Activated CD4-positive, alpha-beta T cell treated with anti-CD3 and anti-CD28 coated beads, Interleukin-2, Interleukin-6, amounts not matched to agents 100 ng/mL and 50 ng/mL, durations not matched to agents 16 hours and 8 hours (primary cell): ENCODE results near the gene VPS52.
"Not testable (repeated sequence)": the region's sequence is repeated elsewhere in the genome, so short reads cannot be mapped to it uniquely, and the experiment has no call there.

Source experiments
- DNase-seq: peaks from one replicate; pipeline ENCODE4 v3.0.0-alpha.2; 2020

The VPS52 gene

DNA sequence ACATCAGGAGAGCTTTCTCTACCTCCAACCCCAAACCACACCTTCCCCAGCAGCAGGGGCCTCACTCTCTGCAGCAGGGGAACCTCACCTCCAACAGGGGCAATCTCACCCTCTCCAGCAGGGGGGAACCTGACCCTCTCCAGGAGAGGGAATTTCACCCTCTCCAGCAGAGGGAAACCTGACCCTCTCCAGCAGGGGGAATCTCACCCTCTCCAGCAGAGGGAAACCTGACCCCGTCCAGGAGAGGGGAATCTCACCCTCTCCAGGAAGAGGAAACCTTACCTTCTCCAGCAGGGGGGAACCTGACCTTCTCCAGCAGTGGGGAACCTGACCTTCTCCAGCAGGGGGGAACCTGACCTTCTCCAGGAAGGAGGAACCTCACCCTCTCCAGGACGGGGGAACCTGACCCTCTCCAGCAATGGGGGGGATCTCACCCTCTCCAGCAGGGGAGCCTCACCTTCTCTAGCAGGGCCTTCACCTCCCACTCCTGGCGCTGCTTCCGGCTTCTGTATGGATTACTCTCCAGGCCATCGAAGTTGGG lies 8.4 kb upstream of the VPS52 start:
- no peak for DNase-seq

DNA sequence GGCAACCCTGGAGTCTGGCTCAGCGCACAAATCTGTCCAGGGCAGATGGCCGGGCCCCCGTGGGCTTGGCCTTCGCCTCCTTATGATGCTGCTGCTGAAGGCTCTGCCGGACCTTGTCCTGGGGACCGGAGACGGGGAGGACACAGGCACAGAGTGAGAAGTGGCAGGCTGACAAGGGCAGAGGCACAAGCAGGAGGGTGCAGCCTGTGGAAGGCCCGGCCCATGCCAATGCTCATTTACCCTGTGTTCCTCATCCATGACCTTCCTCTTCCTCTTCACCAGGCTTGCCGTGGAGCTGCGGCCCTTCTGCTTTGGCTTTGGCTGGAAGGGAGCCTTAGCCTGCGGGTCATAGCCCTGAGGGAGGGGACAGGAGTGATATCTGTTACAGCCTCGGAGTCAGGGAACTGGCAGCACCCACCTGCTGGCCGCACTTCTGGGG lies 7.6 kb upstream of the VPS52 start:
- no peak for DNase-seq

DNA sequence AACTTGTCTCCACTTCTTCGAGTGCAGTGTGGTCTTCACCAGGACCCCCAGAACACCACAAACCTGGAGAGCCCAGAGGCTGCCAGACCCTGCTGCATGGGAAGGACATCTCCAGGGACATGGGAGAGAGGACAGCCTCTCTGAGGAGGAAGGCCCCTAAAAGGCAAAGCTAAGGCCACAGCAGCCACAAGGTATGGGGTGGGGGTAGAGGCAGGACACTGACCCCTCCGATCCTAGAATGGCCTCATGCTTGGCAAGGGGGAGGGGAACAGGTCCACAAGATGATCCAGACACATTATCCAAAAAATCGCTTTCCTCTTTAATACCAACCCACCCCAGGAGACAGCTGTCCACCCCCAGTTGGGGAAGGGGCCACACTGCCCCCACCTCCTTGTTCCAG lies 7.1 kb upstream of the VPS52 start:
- no peak for DNase-seq

DNA sequence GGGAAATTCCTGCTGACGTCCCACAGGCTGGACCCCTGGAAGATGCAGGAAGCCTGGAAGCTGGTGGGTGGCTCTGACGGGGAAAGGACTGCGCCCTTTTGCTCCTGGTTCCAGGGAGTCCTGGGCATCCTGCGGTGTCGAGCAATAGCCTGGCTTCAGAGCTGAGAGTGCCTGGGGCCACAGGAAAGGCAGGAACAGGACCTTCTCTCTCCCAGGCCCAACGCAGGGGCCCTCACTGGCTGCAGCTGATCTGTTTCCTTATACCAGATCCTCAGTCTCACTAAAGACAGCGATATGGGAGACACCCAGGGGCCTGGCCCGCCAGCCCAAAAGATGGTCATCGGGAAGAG lies 6.7 kb upstream of the VPS52 start:
- no peak for DNase-seq

DNA sequence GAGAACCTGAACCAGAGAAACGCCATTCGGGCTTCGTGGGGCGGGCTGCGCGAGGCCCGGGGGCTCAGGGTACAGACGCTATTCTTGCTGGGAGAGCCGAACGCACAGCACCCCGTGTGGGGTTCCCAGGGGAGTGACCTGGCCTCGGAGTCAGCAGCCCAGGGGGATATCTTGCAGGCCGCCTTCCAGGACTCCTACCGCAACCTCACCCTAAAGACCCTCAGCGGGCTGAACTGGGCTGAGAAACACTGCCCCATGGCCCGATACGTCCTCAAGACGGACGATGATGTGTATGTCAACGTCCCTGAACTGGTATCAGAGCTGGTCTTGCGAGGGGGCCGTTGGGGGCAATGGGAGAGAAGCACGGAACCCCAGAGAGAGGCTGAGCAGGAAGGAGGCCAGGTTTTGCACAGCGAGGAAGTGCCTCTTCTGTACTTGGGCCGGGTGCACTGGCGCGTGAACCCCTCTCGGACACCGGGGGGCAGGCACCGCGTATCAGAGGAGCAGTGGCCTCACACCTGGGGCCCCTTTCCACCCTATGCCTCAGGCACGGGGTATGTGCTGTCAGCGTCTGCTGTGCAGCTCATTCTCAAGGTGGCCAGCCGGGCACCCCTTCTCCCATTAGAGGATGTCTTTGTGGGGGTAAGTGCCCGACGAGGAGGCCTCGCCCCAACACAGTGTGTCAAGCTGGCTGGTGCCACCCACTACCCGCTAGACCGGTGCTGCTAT lies 6.2 kb upstream of the VPS52 start:
- DNase-seq: peak; percentile 47

DNA sequence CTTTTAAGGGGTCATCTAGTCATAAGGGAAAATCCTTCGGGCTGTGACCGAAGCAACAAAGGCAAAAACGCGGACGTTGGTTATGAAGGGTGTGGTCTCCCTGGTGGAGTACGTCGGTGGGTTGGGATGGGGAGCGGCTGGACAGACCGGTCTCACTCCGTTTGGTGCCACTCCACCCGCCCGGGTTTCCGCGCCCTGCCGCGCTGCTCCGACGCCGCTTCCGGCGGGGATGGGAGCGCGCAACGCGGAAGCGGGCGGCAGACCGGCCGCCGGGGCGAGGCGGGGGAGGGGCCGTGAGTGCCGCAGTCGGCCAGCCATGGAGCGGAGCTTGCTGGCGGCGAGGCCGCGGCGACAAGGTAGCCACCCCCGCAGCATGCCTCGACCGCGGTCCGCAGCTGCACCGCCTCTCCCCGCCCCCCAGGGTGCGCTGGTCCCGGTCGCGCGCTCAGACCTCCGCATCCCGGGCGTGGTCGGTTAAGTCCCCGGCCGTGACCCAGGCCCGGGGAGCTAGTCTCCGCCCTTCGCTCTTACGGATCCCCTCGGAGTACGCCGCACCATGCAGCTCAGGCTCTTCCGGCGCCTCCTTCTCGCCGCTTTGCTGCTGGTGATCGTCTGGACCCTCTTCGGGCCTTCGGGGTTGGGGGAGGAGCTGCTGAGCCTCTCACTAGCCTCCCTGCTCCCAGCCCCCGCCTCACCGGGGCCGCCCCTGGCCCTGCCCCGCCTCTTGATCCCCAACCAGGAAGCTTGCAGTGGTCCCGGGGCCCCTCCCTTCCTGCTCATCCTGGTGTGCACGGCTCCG lies 5.4 kb upstream of the VPS52 start, which contains the start of gene B3GALT4:
Gene B3GALT4, plus strand, starts transcription at position 260 of the 799 bp plus-strand sequence. Its CDS starts 297 bp downstream, at position 557.
- peak; percentile 89 for DNase-seq

DNA sequence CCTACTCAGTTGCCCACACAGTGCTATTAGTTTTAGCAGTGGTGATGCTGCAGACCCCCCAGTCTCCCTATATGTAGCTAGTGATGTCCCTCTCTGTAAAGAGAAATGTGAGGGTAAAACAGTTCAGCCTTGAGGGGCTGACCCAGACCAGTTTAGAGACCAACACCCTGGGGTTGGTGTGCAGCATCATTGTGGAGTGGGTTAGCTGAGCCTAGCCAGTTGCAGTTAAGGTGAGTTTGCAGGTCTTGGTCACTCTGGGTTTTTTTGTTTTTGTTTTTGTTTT lies 4.8 kb upstream of the VPS52 start:
- no peak for DNase-seq

DNA sequence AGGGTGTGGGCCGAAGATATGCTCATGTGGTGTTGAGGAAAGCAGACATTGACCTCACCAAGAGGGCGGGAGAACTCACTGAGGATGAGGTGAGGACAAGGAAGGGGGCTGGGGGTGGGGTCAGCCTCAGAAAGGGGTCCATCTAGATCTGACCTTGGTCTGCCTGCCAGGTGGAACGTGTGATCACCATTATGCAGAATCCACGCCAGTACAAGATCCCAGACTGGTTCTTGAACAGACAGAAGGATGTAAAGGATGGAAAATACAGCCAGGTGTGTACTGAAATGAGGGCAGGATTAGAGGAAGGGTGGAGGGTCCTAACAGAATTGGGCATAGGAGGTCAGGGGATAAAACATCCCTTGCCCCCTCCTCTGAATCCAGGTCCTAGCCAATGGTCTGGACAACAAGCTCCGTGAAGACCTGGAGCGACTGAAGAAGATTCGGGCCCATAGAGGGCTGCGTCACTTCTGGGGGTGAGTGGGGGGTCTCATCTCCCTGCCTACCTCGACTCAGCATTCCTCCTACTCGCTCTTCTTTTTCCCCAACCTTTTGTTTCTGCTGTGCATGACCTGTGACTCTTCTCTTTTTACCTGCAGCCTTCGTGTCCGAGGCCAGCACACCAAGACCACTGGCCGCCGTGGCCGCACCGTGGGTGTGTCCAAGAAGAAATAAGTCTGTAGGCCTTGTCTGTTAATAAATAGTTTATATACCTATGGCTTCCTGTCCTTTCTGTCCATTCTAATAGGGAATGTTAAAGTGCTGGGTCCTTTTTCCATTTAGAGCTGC lies 4.3 kb upstream of the VPS52 start:
- DNase-seq: peak; percentile 48

DNA sequence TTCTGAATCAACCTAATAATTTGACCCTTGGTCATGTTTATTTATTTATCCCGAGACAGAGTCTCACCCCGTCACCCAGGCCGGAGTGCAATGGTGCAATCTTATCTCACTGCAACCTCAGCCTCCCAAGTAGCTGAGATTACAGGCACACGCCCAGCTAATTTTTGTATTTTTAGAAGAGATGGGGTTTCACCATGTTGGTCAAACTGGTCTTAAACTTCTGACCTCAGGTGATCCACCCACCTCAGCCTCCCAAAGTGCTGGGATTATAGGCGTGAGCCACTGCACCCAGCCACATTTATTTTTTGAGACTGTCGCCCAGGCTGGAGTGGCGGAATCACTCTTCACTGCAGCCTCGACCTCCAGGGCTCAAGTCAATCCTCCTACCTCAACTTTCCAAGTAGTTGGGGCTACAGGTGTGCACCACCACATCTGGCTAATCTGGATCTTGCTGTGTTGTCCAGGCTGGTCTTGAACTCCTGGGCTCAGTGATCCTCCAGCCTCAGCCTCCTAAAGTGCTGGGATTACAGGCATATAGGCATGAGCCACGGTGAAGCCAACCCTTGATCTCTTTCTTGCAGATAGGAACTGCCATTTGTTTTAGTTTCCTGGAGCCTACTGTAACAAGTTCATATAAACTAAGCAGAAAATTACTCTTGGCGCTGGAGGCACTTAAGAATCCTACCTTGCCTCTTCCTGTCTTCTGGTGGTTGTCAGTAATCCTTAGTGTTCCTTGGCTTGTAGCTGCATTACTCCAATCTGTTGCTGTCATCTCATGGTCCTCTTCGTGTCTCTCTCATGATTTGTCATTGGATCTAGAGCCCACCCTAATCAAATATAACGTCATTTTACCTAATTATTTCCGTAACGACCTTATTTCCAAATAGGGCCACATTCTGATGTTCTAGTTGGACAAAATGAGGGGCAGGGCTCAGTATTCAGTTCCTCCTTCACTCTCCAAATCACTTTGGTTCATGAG lies 2.5 kb upstream of the VPS52 start:
- DNase-seq: no peak

DNA sequence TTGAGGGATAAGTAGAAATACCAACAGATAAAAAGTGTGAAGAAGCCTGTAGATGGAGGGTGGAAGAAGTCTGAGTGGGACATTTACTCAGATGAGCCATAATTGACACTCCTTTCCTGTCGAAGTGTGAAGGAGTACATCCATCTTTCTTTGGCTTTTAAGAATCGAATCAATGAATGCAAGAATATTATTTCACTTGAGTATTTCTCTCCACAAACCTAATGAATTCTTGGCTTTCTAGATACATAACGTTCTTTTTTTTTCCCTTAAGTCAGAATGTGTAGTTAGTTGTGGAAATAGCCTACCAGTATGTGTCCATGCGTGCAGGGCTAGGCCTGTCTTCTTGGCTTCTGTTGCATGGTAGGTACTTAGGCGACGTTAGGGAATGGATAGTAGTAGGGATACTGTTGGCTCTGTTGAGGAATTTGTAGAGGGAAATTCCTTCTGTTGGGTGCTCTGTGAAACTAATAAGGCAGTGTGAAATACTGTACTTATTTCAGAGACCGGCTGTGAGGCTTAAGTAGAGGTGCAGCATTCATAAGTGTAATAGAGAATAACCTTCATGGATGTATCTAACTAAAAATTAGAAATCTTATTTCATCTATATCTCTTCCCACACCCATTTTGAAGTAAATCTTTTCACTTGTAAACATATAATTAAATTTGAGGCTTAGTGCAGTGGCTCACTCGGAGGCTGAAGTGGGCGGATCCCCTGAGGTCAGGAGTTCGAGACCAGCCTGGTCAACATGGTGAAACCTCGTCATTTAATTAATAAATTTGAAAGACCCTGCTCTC lies 1.6 kb upstream of the VPS52 start:
- no peak for DNase-seq

DNA sequence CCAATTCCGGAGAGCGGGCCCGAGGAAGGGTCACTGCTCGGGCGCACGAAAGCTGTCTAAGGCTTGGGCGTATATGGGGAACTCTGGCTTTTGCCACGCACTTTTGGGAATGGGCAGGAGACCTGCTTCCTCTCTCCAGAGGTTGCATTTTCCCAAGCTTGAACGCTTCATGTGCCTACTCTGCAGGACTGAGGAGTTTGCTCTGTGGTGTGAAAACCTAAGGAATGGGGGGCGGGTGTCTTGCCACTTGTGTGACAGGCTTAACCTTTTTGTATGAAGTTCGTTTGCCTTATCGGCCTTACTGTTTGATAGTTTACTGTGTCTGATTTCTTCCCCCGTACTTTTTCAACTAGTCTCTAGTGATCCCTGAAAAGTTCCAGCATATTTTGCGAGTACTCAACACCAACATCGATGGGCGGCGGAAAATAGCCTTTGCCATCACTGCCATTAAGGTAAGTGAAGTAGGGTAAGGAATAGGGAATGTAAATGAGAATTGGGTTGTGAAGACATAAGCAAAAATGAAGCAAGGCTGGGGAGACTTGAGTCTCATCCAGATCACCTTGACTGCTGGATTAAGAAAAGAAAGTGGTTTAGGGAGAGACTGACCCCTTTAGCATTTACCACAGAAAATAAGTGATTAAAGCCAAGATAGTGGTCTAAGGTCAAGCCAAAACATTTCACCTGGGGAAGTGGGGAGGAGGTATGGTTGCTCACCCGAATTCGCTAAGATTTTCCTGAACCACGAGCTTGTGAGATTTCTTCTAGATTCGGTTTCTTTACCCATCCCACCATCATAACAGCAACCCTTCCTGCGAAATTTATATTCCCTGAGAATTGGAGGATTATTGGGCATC lies 826 bp upstream of the VPS52 start:
- no peak for DNase-seq

DNA sequence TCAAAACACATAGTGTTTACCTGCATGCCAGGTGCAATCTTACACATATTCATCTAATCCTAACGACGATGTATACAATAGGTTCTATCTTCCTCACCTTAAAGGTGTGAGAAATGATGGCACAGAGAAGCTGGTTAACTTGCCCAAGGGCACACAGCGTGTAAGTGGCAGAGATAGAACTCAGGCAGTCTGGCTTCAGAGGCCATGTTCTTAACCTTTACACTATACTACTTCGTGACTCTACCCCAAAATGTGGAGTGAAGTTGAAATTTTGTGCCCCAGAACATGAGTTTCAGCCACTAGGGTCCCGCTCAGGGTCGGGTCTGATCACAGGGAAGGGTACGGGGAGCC lies 584 bp downstream of the VPS52 start:
- no peak for DNase-seq

DNA sequence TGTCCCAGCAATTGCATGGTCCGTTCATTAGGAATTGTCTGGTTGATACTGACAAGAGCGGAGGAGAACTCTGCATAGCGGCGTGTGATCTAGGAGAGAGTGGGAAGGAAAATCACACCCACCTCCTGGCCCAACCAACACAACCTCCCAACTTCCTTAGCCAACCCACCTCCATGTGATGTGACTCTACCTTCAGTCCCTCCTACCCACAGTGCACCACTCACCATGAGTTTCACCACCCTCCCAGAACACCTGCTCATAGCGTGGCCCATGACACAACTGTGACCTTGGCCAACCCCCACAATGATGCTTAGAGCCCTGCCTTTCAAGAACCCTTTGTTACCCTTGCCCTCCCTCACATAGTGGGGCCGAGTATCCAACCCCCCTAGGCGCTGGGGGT lies 7.7 kb downstream of the VPS52 start:
- DNase-seq: no peak

DNA sequence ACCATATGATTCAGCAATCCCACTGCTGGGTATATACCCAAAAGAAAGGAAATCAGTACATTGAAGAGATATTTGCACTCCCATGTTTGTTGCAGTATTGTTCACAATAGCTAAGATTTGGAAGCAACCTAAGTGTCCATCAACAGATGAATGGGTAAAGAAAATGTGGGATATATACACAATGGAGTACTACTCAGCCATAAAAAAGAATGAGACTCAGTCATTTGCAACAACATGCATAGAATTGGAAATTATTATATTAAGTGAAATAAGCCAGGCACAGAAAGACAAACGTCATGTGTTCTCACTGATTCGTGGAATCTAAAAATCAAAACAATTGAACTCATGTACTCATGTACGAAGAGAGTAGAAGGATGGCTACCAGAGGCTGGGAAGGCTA lies 9.2 kb downstream of the VPS52 start:
- not testable (repeated sequence) for DNase-seq

DNA sequence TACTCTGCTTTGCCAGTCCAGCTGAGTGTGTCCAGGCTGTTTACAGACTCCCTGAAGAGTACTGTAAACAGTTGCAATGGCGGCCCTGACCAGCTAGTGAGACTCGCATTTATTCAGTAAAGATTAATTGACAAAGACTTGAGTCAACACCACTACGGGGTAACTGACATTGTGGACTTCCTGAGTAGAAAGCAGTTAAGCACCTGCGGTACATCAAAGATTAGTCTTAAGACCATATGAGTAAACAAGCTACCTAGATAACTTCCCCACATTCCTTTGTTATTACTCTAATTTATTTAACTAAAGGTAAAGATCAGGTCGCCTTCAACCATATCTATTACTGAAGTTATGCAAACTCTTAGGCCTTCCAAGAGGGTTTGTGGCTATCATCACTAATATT lies 12.6 kb downstream of the VPS52 start:
- DNase-seq: no peak

DNA sequence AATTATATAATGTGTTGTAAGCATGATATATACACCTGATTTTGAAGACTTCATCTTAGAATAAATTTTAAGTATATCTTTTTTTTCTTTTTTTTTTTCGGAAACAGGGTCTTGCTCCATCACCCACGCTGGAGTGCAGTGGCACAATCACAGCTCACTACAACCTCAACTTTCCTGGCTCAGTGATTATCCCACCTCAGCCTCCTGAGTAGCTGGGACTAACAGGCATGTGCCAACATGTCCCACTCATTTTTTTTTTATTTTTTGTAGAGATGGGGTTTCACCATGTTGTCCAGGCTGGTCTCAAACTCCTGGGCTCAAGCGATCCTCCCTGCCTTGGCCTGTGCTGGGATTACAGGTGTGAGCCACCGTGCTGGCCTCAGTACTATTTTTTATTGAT lies 17.1 kb downstream of the VPS52 start:
- no peak for DNase-seq

DNA sequence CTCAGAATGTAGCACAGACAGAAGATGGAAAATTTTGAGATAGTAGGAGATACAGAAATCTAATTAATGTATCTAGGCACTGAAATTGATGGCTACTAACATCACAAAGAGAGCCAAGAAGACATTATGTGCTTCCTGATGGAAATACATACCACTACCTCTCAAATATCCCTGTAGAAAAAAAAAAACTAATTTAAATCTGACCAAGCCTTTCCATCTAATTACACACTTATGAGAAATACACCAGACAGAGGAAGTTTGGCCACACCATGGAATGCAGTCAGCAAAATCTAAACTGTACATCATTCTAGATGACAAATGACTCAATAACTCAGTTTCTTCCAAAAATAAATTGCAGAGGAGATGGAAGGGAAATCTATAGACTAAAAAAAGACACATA lies 18.9 kb downstream of the VPS52 start:
- DNase-seq: no peak

DNA sequence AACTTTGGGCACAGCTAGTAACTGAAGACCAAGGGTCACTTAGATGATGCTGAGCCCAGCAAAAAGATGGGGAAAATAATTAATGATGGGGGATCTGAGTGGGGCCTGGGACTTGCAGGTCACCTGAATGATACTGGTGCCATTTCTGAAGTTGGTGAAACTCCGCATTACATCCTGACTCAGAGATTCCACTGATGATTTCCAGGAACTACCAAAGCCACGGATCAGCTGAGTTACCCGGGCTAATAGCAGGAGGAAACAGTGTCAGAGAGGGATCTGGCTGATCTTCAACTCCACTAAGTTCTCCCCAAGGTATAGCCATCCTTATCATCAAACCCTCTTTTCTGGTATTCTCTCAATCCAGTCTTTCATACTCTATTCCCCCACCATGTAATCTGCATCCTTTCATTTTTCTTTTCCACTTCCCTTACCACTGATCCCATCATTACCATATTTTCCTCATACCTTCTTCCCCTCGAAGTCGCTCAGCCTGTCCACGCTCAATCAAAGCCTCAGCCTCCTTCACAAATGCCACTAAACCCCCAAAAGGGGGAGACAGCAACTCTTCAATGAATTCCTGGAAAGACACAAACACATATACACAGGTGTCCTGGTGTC lies 20.2 kb downstream of the VPS52 start:
- peak; percentile 23 for DNase-seq

DNA sequence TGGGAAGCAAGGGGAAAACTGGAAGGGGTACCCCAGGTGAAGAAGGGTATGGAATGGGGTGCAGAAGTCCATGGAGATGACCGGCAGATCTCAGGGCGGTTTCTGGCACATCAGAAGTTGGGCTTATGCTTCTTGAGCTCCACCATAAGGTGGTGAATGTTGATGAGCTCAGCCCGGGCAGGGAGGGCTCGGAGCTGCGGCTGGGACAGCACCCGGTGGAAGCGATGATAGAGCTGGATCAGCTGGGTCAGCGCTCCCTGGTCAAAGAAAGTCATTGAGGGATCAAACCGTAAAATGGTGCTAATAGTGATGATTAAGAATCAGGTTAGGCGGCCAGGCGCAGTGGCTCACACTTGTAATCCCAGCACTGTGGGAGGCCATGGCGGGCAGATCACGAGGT lies 20.9 kb downstream of the VPS52 start:
- no peak for DNase-seq
